CD4-positive, alpha-beta T cell treated with Interferon alpha-2 for 1 hour (primary cell): ENCODE data around the gene LRPAP1.
"Not testable (repeated sequence)": the region's sequence is repeated elsewhere in the genome, so short reads cannot be mapped to it uniquely, and the experiment has no call there.

Experiments
- DNase-seq, 2 donors: peaks; one replicate each; pipeline ENCODE4 v3.0.0-alpha.2; 2020 to 2022

LRPAP1 gene

DNA sequence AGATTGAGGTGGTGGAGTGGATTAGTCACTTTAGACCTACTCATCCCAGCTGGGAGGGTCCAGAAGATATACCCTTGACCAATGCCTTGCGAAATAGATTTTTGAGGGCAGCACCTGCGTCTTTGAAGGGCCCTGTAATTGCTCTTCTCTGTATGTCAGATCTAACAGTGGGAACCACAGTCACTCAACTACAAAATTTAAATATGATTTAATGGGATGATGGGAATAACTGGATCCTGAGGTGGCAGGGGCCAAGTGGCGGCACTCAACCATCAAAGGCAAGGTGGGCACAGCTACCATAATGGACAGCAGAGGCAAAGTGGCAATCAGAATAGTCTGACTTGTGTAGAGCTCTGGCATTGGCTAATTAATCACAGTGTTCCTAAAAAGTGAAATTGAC lies 76.6 kb downstream of the LRPAP1 start:
- not testable (repeated sequence) for DNase-seq
